K562 (cell line): ENCODE results near the gene SCN1B.

Experiments
- CEBPG ChIP-seq, 3 experiments: fragments of 200-800 bp in 1 of 3; sonication (Bioruptor generic) in 1 of 3; sonication (generic) in 1 of 3; formaldehyde crosslinking in 1 of 3; IDR thresholded peaks in 2 of 3; conservative IDR thresholded peaks in 1 of 3; 2 replicates each; pipeline versions ENCODE4 v1.6.1 to v1.8.0; 2016 to 2022; ENCODE audit warnings: missing compliant biosample characterization in 2 of 3, missing genetic modification characterization in 2 of 3, mild to moderate bottlenecking in 1 of 3, missing genetic modification reagents in 1 of 3
- FOXM1 ChIP-seq, 2 experiments: fragments of 450-650 bp in 1 of 2; sonication (generic) in 1 of 2; formaldehyde crosslinking in 1 of 2; IDR thresholded peaks; 2 replicates each; pipeline versions ENCODE4 v1.6.1 to v1.9.0; 2017 to 2022; ENCODE audit warnings: low read depth in 2 of 2, mild to moderate bottlenecking in 2 of 2, missing genetic modification reagents in 1 of 2, moderate library complexity in 1 of 2
- MAX ChIP-seq: sonication (generic); formaldehyde crosslinking; IDR thresholded peaks from 2 replicates; pipeline ENCODE4 v1.9.0; 2022; ENCODE audit warnings: mild to moderate bottlenecking, missing genetic modification reagents
- POLR2AphosphoS5 ChIP-seq: IDR thresholded peaks from 2 replicates; pipeline ENCODE4 v1.6.1; 2011; ENCODE audit warnings: mild to moderate bottlenecking, low read depth, low read length, moderate library complexity; ENCODE audit not compliant: control insufficient read depth, insufficient read depth
- REST ChIP-seq, 2 experiments: fragments of 450-650 bp; formaldehyde crosslinking in 1 of 2; IDR thresholded peaks; 2 replicates each; pipeline versions ENCODE4 v1.4.0 to v1.6.1; 2014 to 2020; ENCODE audit warnings: mild to moderate bottlenecking in 2 of 2, borderline replicate concordance in 1 of 2, low read depth in 1 of 2
- RFX5 ChIP-seq: IDR thresholded peaks from 2 replicates; pipeline ENCODE4 v1.6.1; 2011; ENCODE audit warnings: low read depth, mild to moderate bottlenecking, improper control_type of control experiment, low read length

DNA sequence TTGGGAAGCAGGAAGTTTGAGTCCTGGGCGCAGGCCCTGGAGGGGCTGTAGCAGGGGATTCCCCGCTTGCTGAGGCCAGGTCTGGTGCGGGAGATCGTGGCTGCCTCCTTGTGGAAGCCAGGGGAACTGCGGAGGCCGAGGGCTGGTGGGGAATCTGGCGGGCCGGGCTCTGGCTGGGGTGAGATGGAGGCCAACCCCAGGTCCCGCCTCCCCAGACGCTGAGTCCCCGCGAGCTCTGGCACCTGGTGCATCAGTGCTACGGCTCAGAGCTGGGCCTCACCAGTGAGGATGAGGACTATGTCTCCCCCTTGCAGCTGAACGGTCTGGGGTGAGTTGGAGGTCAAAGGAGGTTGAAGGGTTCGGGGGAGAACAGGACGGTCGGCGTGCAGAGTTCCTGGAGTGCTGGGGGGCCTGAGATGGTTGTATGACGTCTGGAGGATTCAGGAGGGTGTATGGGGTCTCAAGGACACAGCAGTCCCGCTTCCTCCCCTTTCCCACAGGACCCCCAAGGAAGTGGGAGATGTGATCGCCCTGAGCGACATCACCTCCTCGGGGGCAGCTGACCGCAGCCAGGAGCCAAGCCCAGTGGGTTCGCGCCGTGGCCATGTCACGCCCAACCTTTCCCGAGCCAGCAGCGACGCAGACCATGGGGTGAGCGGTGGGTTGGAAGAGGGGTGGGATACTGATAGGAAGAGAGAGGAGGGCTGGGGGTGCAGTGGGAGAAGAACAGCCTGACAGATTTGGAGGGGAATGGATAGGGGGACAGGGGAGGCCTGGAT, 17.0 kb upstream of the SCN1B start:
- no peak for TF ChIP-seq RFX5
- 0 out of 2 replicates have a peak, but pooled peaks have one; percentile 12 for TF ChIP-seq POLR2AphosphoS5
- peak; percentile 90 for TF ChIP-seq REST (IDR thresholded peaks at IDR 0.05; ENCODE audit: borderline replicate concordance)
- no peak for TF ChIP-seq REST (CRISPR knock-in tag; IDR thresholded peaks at IDR 0.05; ENCODE audit: low read depth)
- no peak for TF ChIP-seq FOXM1 (IDR thresholded peaks at IDR 0.05; ENCODE audit: low read depth)
- no peak for TF ChIP-seq FOXM1 (CRISPR knock-in tag; IDR thresholded peaks at IDR 0.05; ENCODE audit: low read depth)
- no peak for TF ChIP-seq CEBPG (CRISPR knock-in tag; IDR thresholded peaks at IDR 0.05)
- TF ChIP-seq CEBPG (tag; conservative IDR thresholded peaks at IDR 0.05 in 1 of 2, IDR thresholded peaks at IDR 0.05 in 1 of 2), result no peak
- TF ChIP-seq MAX (CRISPR knock-in tag), result no peak; the same call in 1 of the 2 replicates
